Measurements from ENCODE around the gene ITGB4. TPM values are rescaled to one million over a fixed set of nuclear protein-coding genes. Genes with fewer than 3 reads are reported as not detected.

Gene ITGB4
- total RNA-seq, 1 donor from 2014 or later, result 0.91 TPM

DNA sequence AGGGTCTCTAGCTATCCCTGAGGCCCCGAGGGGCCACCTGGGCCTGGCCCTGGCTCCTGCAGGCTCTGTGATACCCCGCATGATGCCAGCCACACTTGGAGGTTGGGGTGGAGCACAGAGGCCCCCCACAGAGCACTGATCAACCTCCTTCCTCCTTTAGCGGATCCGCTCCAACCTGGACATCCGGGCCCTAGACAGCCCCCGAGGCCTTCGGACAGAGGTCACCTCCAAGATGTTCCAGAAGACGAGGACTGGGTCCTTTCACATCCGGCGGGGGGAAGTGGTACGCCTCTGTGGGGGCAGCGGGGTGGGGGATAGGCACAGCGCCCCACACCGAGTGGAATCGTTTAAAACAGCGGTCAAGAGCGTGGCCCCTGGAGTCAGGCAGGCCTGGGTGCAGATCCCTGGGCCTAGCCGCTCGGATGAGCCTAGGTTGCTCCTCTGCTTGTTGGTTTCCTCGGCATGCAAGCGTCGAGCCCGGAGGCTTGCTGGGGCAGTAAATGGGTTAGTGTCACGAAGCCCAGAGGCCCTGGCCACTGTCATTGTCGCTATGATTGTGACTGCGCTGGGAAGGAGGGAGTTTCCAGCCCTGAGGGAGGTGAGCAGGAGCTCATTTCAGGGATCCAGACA lies 9.9 kb downstream of the ITGB4 start:
- intact Hi-C loops (cut with micrococcal nuclease), result no loop called here

DNA sequence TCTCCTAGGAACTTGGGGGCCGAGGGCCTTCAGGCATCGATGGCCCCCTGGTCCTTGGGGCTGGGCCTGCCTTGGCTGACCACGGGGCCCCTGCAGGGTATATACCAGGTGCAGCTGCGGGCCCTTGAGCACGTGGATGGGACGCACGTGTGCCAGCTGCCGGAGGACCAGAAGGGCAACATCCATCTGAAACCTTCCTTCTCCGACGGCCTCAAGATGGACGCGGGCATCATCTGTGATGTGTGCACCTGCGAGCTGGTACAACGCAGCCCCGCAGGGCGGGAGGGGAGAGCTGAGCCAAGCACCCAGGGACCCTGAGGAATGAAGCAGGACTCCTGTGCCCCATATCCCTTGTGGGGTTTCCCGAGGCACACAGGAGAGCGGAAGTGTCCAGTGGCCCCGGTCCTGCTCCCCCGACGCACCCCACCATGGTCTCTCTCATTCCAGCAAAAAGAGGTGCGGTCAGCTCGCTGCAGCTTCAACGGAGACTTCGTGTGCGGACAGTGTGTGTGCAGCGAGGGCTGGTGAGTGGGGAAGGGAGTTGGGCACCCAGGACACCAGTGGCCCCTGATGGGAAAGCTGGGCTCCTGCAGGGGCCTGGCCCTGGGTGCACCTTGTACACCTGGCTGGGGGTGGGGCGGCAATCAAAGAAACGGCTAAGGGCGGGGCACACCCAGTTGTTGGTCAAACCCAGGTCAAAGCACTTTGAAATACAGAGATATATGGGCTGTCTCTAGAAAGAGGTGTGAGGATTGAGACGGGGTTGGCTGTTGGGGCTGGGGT lies 10.6 kb downstream of the ITGB4 start:
- intact Hi-C loops (cut with micrococcal nuclease), result no loop called here

GRCh38 chr17:75733471-75733870 lies 12.2 kb downstream of the ITGB4 start:
- intact Hi-C loops (cut with micrococcal nuclease), result no loop called here

DNA sequence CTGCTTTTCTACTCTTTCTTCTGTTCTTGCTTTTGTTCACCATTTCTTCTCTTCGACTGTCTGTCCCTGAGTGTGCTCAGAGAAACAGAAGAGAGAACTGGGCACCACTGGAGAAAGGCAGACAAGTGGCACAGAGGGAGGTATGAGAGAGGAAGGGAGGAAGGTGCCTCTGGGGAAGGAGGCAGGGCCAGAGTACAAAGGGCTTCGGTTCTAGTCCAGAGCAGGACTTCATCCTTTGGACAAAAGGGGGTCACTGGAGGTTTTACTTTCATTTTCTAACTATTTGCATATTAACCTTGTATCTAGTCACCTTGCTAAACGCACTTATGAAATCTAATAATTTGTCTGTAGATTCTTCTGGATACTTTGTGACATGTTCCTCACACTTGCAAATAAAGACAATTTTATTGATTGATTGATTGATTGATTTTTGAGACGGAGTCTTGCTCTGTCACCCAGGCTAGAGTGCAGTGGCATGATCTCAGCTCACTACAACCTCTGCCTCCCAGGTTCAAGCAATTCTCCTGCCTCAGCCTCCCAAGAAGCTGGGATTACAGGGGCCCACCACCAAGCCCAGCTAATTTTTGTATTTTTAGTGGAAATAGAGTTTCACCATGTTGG lies 13.5 kb downstream of the ITGB4 start:
- intact Hi-C loops (cut with micrococcal nuclease), result no loop called here

DNA sequence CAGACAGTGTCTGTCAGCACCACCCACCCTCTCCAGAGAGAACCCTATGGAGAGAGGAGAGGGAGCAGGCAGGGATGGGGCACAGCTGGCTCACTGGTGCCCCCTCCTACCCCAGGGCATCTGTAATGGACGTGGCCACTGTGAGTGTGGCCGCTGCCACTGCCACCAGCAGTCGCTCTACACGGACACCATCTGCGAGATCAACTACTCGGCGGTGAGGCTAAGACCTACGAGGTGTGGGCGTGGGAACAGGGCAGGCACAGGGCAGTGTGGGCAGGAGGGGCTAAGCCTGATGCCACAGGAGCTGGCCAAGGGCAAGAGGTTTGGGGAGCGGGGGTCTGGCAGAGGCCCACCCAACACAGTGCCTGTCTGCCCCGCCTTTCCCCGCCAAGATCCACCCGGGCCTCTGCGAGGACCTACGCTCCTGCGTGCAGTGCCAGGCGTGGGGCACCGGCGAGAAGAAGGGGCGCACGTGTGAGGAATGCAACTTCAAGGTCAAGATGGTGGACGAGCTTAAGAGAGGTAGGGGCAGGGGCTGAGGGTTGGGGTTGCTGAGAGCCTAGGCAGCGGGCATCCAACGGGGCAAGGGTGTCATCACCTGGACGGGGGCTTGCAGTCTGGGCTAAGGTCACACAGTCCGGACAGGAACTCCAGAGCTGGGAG lies 15.0 kb downstream of the ITGB4 start:
- intact Hi-C loops (cut with micrococcal nuclease), result no loop called here

DNA sequence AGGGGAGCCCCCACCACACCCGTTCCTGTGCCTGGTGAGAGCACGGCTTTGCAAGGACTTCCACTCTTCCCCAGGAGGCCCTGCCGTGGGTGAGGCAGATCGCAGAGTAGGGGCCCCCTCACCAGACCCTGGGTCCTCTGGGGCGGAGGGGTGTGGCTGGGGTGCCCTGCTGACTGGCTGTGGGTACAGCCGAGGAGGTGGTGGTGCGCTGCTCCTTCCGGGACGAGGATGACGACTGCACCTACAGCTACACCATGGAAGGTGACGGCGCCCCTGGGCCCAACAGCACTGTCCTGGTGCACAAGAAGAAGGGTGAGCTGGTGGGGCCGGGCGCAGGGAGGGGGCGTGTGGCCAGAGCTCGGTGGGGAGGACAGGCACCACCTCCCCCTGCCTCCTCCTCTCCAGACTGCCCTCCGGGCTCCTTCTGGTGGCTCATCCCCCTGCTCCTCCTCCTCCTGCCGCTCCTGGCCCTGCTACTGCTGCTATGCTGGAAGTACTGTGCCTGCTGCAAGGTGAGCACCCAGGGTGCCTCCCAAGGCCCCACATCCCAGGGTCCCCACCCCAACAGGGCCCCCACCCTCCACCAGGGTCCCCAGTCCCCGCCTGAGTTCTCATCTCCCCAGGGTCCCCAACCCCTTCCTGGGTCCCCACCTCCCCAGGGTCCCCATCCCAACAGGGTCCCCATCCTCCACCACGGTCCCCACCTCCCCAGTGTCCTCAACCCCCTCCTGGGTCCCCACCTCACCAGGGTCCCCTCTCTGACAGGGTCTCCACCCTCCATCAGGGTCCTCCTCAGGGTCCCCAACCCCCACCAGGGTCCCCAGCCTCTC lies 16.1 kb downstream of the ITGB4 start:
- intact Hi-C loops (cut with micrococcal nuclease), result no loop called here

GRCh38 chr17:75738218-75738802 lies 17.1 kb downstream of the ITGB4 start:
- intact Hi-C loops (cut with micrococcal nuclease), result no loop called here

- intact Hi-C loops (cut with micrococcal nuclease), result no loop called here
Observed at GRCh38 chr17:75739174-75739573, 17.9 kb downstream of the ITGB4 start.

DNA sequence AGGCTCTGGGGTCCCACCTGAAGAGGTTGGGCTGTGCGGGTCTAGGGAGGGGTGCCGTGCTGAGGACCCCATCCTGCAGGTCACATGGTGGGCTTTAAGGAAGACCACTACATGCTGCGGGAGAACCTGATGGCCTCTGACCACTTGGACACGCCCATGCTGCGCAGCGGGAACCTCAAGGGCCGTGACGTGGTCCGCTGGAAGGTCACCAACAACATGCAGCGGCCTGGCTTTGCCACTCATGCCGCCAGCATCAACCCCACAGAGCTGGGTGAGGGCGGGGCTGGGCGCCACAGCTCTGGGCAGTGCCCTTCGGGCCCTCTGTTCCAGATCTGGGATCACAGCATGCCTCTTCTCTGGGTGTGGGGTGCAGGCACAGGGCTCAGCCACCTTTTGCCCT lies 18.5 kb downstream of the ITGB4 start:
- intact Hi-C loops (cut with micrococcal nuclease), result no loop called here

DNA sequence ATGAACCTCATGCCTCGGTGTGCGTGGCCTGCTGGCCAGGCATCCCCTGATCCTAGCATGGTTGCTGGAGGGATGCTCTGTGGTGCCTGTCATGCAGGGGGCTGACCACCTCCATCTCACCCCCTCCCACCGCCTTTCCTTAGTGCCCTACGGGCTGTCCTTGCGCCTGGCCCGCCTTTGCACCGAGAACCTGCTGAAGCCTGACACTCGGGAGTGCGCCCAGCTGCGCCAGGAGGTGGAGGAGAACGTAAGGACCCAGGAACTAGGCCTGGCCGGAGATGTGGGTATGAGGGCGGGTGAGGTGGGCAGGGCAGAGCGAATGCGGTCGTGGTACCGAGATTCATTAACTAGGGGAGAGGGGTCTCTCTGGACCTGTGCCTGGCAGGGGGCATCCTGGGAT lies 19.0 kb downstream of the ITGB4 start:
- intact Hi-C loops (cut with micrococcal nuclease), result no loop called here

DNA sequence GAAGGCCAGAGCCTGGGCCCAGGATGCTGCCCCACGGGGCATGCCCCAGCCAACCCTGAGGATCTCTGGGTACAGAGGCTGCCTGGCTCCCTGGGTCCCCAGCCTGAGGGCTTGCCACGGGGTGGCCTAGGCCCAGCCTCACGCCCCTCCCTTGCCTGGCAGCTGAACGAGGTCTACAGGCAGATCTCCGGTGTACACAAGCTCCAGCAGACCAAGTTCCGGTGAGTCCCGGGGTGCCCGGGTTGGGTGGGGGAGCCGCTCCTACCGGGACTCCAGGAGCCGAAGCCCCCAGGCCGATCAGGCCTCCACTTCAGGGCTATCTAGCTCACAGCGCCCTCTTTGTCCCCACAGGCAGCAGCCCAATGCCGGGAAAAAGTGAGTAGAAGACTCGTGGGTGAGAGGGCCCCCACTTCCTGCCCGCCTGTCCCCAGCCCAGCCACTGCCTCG lies 19.4 kb downstream of the ITGB4 start:
- intact Hi-C loops (cut with micrococcal nuclease), result no loop called here

GRCh38 chr17:75742337-75742736 lies 21.1 kb downstream of the ITGB4 start:
- intact Hi-C loops (cut with micrococcal nuclease), result no loop called here

GRCh38 chr17:75743625-75744206 lies 22.5 kb downstream of the ITGB4 start:
- intact Hi-C loops (cut with micrococcal nuclease), result no loop called here

GRCh38 chr17:75748706-75749105 lies 27.4 kb downstream of the ITGB4 start:
- intact Hi-C loops (cut with micrococcal nuclease), result no loop called here

GRCh38 chr17:75749545-75750389 lies 28.5 kb downstream of the ITGB4 start:
- intact Hi-C loops (cut with micrococcal nuclease), result loop anchor here (1.0 kb wide), 3 partner anchors 116 to 323 kb away; partner anchors contain the start of gene SMIM5

GRCh38 chr17:75750661-75751423 lies 29.6 kb downstream of the ITGB4 start:
- intact Hi-C loops (cut with micrococcal nuclease), result loop anchor here (1.0 kb wide), 3 partner anchors 118 to 325 kb away; partner anchors contain the start of gene SMIM5

DNA sequence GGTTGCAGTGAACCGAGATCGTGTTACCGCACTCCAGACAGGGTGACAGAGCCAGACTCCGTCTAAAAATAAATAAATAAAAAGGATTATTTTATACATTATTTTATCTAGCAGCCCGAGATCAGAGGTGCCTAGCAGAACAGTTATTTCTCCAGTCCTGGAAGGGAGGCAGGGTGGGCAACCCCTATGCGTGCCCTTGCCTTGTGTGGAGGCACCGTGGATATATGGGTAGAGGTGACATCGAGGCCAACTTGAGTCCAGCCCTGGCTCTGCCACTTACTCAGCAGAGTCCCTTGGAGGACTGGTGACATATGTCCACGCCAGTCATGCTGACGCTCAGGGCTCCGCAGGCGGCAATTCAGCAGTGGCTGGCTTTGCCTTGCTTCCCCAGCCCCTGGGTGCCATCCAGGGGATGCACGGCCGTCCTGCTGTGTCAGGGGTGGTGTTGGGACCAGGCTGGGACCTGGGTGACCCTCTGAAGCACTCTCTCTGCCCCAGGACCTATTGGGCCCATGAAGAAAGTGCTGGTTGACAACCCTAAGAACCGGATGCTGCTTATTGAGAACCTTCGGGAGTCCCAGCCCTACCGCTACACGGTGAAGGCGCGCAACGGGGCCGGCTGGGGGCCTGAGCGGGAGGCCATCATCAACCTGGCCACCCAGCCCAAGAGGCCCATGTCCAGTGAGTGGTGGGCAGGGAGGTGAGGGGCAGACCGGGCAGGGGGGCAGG lies 30.6 kb downstream of the ITGB4 start:
- intact Hi-C loops (cut with micrococcal nuclease), result no loop called here

DNA sequence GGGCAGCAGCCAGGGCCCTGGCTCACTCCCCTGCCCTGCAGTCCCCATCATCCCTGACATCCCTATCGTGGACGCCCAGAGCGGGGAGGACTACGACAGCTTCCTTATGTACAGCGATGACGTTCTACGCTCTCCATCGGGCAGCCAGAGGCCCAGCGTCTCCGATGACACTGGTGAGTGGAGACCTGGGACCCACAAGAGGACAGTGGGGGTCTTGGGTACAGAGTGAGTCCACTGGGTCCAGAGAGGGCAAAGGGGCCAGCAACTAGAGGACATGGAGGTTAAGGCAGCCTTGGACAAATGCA lies 31.1 kb downstream of the ITGB4 start:
- intact Hi-C loops (cut with micrococcal nuclease), result no loop called here

All from T-helper 1 cell treated with Interleukin-12 subunit alpha and Interleukin-12 subunit beta and Interleukin-4 antibody, amounts not matched to agents 30 ng/mL and 1 ng/mL, for 36 hours (primary cell).